Stimulated activated CD8-positive, alpha-beta memory T cell treated with anti-CD3 and anti-CD28 coated beads, Interleukin-7, amount 100 ng/mL, for 48 hours (primary cell): Measurements from ENCODE around the gene CFAP58.

Experiments used
- DNase-seq, 2 donors: peaks; one replicate each; pipeline ENCODE4 v3.0.0-alpha.2; 2020; ENCODE audit warnings: low read depth in 1 of 2; ENCODE audit errors: extremely low read depth in 1 of 2

The CFAP58 gene

GRCh38 chr10:104472957-104473745 lies 119.5 kb downstream of the CFAP58 start:
- no peak for DNase-seq

DNA sequence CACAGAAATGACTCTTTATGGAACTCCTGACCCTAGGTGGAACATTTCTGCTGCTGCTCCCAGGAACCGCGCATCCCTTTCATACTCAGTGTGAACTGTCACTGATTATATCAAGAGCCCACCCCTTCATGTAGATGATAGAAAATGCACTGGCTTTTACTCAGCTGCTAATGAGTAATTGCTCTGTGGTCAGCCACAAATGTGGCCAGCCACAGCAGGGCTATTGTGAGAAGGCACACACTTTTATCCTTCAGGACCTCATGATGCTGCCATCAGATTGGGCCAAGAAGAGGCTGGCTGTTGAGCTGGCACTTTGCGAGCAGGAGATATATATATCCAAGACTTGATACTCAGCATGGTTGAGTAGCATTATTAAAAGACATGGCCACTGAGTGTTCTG lies 124.7 kb downstream of the CFAP58 start:
- no peak for DNase-seq

DNA sequence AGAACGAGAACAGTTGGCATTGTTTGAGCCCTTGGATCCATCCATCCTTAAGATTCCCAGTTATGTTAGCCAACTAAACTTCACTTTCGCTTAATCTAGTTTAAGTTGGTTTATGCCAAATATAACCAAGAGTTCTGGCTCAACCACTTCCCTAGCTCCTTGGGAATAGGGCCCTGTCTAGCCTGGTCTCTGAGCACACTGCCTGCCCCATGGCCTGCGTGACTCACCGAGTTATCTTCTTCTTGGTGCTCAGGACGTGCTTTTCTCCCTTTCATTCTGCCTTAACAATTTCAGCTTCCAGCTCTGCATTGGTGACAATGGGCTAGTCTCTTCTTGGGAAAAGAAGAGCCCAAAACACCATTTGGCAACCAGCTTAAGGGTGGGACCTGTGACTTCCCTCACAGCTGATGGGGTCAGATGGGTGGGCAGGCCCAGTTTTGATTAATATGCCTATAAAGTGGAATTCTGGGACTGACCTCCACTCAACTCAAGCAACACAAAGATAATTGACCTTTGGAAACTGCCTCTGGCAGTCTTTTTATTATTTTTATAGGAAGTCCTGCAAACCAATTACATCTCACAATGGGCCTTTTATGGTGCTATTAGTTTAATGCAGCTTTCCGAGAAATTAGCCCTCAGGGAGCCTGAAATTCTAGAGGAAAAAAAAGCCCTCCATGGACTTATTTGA lies 126.4 kb downstream of the CFAP58 start:
- DNase-seq: no peak

- DNase-seq: no peak
Observed at GRCh38 chr10:104480797-104481196, 127.2 kb downstream of the CFAP58 start.

GRCh38 chr10:104483582-104483981 lies 129.9 kb downstream of the CFAP58 start:
- no peak for DNase-seq

- DNase-seq: no peak
Observed at GRCh38 chr10:104485632-104486031, 132.0 kb downstream of the CFAP58 start.

DNA sequence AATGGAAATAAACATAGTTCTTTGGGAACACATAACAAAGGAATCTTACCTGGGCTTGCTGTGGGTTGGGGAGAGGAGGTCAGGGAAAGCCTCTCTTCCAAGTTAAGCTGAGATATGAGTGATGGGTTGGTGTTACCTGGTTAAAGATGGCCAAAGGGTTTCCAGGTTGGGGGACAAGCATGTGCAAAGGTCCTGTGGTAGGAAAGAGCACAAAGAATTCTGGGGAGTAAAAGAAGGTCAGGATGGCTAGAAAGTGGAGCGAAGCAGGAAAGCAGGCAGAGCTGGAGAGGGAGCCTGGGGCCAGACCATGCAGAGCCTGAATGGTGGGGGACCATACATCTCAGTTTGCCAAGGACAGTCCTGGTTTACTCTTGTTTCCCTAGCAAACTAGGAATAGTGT lies 133.2 kb downstream of the CFAP58 start:
- no peak for DNase-seq

DNA sequence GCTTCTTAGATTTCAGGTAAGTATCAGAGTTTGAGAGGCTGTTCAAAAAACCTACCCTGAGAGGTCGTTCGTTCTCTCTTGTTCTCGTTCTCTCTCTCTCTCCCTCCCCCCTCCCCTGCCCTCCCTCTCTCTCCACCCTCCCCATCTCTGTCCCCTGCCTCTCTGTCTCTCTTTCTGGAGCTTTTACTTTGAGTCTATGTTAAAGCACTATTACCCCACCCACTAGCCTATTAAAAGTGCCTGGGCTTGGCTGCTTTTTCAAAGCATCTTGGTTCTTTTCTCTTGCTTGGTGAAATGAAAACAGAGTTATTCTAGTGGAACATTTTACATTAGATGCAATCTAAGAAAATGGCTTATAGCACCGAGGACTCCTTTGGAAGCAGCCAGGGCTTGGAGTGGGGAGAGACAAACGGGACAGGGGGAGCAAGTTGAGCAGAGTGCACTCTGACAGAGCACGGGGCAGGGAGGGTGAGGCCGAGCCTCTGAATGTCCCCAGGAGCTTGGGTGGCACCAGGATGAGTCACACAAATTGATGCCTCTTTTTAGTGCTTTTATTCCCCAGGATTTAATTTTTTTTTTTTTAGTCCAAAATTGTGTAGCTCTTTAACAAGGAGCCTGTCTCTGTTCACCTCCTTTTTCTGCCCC lies 134.3 kb downstream of the CFAP58 start:
- DNase-seq: no peak

- DNase-seq: no peak
Observed at GRCh38 chr10:104488439-104488832, 134.8 kb downstream of the CFAP58 start.

GRCh38 chr10:104492329-104492940 lies 138.8 kb downstream of the CFAP58 start:
- no peak for DNase-seq

DNA sequence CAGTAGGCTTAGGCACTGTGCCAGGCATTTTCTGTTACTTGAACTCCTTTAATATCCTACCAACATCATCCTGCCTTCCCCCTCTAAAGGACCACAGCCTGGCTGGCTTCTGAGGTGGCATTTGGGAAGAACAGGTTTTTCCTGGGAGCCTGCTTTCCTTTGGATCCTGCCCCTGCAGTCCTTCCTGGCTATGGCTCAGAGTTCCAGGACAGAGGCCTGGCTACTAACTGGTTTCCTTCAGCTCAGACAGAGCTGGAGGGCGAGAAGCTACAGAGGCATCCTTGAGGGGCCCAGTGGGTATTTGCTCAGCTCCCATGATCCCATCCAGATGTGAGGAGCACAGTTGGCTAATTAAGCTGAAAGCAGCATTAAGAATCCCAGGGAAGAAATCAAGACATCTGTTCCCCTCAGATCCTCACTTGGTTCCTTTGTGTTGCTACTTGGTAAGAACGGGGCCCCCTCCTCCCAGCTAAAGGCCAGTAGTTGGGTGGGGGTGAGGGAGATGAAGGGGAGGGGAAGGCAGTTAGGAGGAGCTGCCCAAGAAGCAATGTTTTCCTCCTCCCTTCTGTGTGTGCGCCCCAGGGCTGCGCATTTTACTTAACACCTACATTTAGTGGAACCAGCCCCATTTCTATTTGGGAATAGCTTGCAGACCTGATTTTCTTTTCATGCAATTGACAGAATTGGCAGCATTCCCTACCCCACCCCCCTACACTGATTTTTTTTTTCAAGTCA lies 144.9 kb downstream of the CFAP58 start:
- DNase-seq: no peak

- DNase-seq: no peak
Observed at GRCh38 chr10:104501449-104501848, 147.8 kb downstream of the CFAP58 start.

DNA sequence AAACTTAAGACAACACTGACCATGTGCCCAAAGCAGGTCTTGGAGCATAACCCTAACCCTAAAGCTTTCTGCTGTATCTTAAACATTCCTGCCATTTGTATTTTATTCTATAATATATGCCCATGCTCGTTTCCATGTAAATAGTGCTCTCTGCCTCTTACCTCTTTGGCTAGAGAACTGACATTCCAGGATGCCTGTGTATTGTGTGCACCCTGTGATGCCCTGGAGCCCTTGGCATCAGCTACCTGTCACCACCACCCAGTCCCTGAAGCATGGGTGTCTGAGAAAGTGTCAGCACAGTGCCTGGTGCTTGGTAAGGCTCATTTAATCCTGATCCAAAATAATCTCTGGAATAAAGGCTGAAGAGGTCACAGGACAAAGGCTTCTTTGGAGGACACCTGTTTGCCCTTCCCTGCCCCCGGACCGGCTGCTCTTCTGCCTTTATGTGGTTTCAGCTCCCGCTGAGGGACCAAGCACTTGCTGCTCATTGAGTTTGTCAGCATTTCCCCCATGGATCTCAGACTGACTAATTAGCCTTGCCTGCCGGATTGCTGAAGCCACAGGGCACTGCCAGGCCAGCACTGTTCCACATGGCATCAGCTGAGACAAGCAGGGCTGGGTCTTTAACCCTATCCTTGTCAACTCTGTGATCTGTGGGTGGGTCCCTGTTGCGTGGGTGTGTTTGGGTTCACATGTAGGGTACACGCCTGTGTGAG lies 148.4 kb downstream of the CFAP58 start:
- DNase-seq: no peak

DNA sequence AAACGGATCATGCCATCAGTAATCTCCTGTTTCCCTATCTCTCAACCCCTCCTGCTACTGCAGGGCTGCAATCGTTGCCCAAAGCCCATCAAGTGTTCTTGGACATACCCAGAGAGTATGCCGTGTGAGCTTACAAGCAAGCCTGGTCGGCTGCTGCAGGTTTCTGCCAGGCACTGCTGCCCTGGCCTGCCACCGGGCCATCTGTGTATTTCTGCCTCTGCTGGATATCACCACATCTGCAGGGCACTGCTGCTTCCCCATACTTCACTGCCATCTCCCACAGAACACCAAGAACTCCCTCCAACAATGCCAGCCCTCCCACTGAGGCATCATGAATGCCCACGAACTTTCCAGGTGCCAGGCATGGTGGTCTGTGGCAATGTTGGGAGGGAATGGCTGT lies 149.3 kb downstream of the CFAP58 start:
- DNase-seq: no peak
